ENCODE data around the gene UGDH. TPM values are rescaled to one million over a fixed set of nuclear protein-coding genes. Genes with fewer than 3 reads are reported as not detected.

The UGDH gene
- total and polyA plus RNA-seq, 7 donors, result 33.4 to 140 (median 51.2) TPM

GRCh38 chr4:39490322-39490721 lies 36.9 kb downstream of the UGDH start:
- intact Hi-C loops (cut with DNase I), result no loop called here
- DNase-seq, result no peak
- WGBS, 2 donors, result 94 to 97% methylated on average over 2 of the region's 2 CpGs
- Histone ChIP-seq H3K27ac (no peak overlapping the region), H3K4me1 (no peaks in the 10 kb centered on the region), H3K36me3 (no peaks in the 10 kb centered on the region), H3K27me3 (no peaks in the 10 kb centered on the region), H3K9me3 (no peaks in the 10 kb centered on the region), H3K4me3 (no peak overlapping the region)
- no peak for TF ChIP-seq POLR2AphosphoS5 (IDR thresholded peaks at IDR 0.05)
- no peak for TF ChIP-seq POLR2A (IDR thresholded peaks at IDR 0.05)
- TF ChIP-seq EP300 (IDR thresholded peaks at IDR 0.05), result no peak
- no peak for TF ChIP-seq CTCF (IDR thresholded peaks at IDR 0.05)

GRCh38 chr4:39486221-39486804 lies 40.9 kb downstream of the UGDH start:
- TF ChIP-seq POLR2AphosphoS5 (IDR thresholded peaks at IDR 0.05) (no peak), CTCF (IDR thresholded peaks at IDR 0.05) (no peak), POLR2A (IDR thresholded peaks at IDR 0.05) (no peak), EP300 (IDR thresholded peaks at IDR 0.05) (no peak)
- intact Hi-C loops (cut with DNase I), result no loop called here
- 88% methylated on average over 10 of the region's 10 CpGs for WGBS, 2 donors

GRCh38 chr4:39484582-39485272 lies 42.5 kb downstream of the UGDH start:
- no peak for DNase-seq
- H3K9me3 ChIP-seq, result no peaks in the 10 kb centered on the region
- H3K4me3 ChIP-seq, result no peak overlapping the region
- no peaks in the 10 kb centered on the region for H3K36me3 ChIP-seq
- 92 to 93% methylated on average over 6 of the region's 6 CpGs for WGBS, 2 donors
- no peaks in the 10 kb centered on the region for H3K27me3 ChIP-seq
- H3K27ac ChIP-seq, result no peak overlapping the region
- no peaks in the 10 kb centered on the region for H3K4me1 ChIP-seq
- intact Hi-C loops (cut with DNase I), result no loop called here
- TF ChIP-seq CTCF (IDR thresholded peaks at IDR 0.05) (no peak), EP300 (IDR thresholded peaks at IDR 0.05) (no peak), POLR2A (IDR thresholded peaks at IDR 0.05) (no peak), POLR2AphosphoS5 (IDR thresholded peaks at IDR 0.05) (no peak)

More at GRCh38 chr4:39486221-39486804, 40.9 kb downstream of the UGDH start:
- H3K9me3 ChIP-seq, result no peaks in the 10 kb centered on the region
- no peaks in the 10 kb centered on the region for H3K36me3 ChIP-seq
- H3K4me1 ChIP-seq, result no peaks in the 10 kb centered on the region
- DNase-seq, result no peak
- H3K27ac ChIP-seq, result no peak overlapping the region
- no peaks in the 10 kb centered on the region for H3K27me3 ChIP-seq
- no peak overlapping the region for H3K4me3 ChIP-seq

- intact Hi-C loops (cut with DNase I), result no loop called here
- WGBS, 2 donors, result 88 to 93% methylated on average over 21 of the region's 21 CpGs
- no peak for DNase-seq
- H3K36me3 ChIP-seq, result peaks cover 0 to 17% (median 0%) of the 10 kb centered on the region in 4 donors
- no peaks in the 10 kb centered on the region for H3K9me3 ChIP-seq
- H3K4me3 ChIP-seq, result no peak overlapping the region
- H3K27me3 ChIP-seq, result no peaks in the 10 kb centered on the region
- no peak overlapping the region for H3K27ac ChIP-seq
- no peak for TF ChIP-seq POLR2AphosphoS5 (IDR thresholded peaks at IDR 0.05)
- H3K4me1 ChIP-seq, result no peaks in the 10 kb centered on the region
Measured at GRCh38 chr4:39480902-39481695, 46.1 kb downstream of the UGDH start.

- intact Hi-C loops (cut with DNase I), result no loop called here
- Histone ChIP-seq H3K36me3 (peaks cover 0 to 23% (median 0%) of the 10 kb centered on the region in 4 donors), H3K4me3 (no peak overlapping the region), H3K4me1 (no peaks in the 10 kb centered on the region), H3K27ac (no peak overlapping the region), H3K27me3 (no peaks in the 10 kb centered on the region), H3K9me3 (no peaks in the 10 kb centered on the region)
- DNase-seq, result no peak
- TF ChIP-seq EP300 (IDR thresholded peaks at IDR 0.05), result no peak
- no peak for TF ChIP-seq POLR2A (IDR thresholded peaks at IDR 0.05)
- TF ChIP-seq POLR2AphosphoS5 (IDR thresholded peaks at IDR 0.05), result no peak
- TF ChIP-seq CTCF (IDR thresholded peaks at IDR 0.05), result no peak
- WGBS, 2 donors, result 98% methylated on average over 27 of the region's 27 CpGs
Measured at GRCh38 chr4:39480251-39480650, 47.0 kb downstream of the UGDH start.
